ENCODE results near the gene FARP1. TPM values are rescaled to one million over a fixed set of nuclear protein-coding genes. Genes with fewer than 3 reads are reported as not detected.

The FARP1 gene
- total RNA-seq, 4 donors from 2014 or later = 103 to 172 (median 129) TPM

DNA sequence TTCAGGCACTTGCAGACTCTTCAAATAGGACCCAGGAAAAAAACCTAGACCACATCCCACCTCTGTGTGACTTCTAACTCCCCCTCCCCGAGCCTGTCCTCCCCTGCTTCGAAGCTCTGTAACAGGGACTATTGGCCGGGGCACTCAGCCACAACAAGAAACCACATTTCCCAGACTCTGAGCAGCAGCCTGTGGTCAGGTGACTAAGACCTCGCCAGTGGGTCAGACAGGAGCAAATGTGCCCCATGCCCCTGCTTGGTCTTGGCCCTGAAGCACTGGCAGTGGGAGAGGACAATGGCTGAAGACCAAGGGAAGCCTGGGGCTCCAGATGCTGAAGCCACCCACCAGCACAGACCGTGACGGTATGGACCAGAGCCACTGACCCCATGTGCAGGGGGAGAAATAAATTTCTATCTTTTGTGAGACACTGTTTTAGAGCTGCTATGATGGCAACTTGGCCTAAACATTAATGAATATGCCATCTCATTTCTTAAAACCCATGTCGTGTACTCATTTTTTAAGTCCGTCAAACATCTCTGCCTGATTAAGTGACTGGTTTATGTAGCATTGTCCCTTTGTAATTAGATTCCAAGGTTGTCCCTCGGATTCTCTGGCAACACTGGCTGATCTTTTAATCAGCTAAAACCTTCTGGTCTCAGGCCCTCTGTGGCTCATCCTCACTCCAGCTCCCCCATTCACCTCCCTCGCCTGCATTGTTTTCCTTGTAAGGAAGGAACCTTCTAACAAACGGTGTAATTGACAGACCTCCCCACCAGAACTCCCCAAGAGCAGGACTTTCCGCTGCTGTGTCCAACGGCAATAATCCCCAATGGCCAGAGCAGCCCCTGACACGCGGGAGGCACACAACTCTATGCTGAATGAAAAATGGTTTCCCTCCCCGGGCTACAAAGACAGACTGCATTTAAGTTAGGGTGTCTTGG lies 335.6 kb downstream of the FARP1 start:
- DNase-seq = no peak
- Histone ChIP-seq H3K27ac (no peak overlapping the region), H3K9me3 (no peaks in the 10 kb centered on the region), H3K4me3 (replicated peaks in 1 of 3) (no peak overlapping the region), H3K4me1 (peaks cover 35 to 47% of the 10 kb centered on the region in 2 donors), H3K36me3 (peaks cover 10 to 12% of the 10 kb centered on the region in 2 donors), H3K27me3 (no peaks in the 10 kb centered on the region)
- intact Hi-C loops (cut with DNase I) = loop anchor here (10.0 kb wide), 1 partner anchor 176 kb away; no protein-coding TSS in a partner anchor
- WGBS, 2 donors = 78 to 83% methylated on average over 15 of the region's 16 CpGs
- no peak for TF ChIP-seq POLR2A (IDR thresholded peaks at IDR 0.05)
- TF ChIP-seq, protein P1, sequence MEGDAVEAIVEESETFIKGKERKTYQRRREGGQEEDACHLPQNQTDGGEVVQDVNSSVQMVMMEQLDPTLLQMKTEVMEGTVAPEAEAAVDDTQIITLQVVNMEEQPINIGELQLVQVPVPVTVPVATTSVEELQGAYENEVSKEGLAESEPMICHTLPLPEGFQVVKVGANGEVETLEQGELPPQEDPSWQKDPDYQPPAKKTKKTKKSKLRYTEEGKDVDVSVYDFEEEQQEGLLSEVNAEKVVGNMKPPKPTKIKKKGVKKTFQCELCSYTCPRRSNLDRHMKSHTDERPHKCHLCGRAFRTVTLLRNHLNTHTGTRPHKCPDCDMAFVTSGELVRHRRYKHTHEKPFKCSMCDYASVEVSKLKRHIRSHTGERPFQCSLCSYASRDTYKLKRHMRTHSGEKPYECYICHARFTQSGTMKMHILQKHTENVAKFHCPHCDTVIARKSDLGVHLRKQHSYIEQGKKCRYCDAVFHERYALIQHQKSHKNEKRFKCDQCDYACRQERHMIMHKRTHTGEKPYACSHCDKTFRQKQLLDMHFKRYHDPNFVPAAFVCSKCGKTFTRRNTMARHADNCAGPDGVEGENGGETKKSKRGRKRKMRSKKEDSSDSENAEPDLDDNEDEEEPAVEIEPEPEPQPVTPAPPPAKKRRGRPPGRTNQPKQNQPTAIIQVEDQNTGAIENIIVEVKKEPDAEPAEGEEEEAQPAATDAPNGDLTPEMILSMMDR (IDR thresholded peaks at IDR 0.05) = no peak

DNA sequence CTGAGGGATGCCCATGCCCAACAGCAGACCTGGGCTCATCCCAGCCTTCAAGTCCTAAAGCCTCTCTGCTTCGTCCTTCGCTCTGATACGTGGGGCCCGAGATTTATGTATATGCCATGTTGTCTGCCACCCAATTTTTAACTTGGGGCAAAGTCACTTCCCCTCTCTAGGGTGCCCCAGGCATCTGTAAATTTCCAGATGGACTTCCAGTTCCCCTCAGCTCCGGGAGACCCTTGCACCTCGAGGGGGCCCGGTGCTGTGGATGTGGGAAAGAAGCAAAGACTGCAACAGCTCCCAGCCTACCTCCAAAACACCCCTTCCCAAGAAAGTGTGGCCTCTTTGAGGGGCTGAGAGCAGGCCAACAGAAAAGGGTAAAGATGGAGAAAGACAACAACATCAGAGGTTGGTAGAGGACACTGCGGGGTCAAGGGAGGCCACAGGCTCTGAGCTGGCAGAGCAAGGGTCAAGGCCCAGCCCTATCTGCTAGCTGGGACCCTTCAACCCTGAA lies 336.7 kb downstream of the FARP1 start:
- TF ChIP-seq, protein P1 (IDR thresholded peaks at IDR 0.05) = no peak
- TF ChIP-seq POLR2A (IDR thresholded peaks at IDR 0.05) = no peak
- DNase-seq = no peak

DNA sequence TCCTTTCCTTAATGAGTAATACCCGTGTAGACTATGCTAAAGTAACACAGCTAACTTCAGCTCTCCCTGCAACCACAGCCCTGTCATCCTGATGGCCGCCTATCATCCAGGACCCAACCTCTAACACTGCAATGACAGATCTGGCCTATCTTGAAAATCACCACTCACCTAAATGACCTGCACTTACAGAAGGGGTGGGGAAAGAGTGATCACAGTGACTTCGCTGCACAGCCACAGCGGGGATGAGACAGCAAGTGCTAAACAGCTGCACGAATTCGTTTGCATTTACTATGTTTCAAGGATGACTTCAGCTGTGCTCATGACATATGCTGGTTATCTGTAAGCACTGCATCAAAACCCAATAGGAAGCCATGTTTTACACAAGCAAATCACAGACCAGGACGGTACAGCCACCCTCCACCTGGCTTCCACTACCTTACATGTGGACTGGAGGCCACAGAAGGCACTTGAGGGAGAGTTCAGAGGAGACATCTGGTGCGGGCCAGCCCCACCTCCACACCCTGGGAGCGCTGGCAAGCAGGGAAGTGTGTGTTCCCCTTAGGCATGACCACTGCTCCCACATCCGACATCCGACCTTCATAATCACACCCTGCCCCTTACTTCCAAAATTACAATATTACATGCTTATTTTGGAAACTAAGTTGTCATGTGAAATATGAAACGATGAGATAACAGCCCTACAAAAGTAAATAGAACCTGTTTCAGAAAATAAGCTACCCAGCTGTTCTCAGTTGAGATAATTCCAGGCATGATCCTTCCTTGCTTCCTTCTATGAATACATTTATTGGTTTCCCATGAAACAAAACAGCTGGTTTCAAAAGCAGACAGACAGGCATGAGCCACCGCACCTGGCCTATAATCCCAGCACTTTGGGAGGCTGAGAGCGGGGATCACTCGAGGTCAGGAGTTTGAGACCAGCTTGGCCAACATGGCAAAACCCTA lies 338.3 kb downstream of the FARP1 start:
- Histone ChIP-seq H3K4me3 (replicated peaks in 1 of 3) (no peak overlapping the region), H3K4me1 (peaks cover 49 to 64% of the 10 kb centered on the region in 2 donors), H3K27me3 (no peaks in the 10 kb centered on the region), H3K27ac (peak overlapping the region; percentile 93 to 98 (median 96)), H3K36me3 (no peaks in the 10 kb centered on the region), H3K9me3 (no peaks in the 10 kb centered on the region)
- no peak for DNase-seq
- TF ChIP-seq, protein P1 (IDR thresholded peaks at IDR 0.05) = no peak
- no peak for TF ChIP-seq POLR2A (IDR thresholded peaks at IDR 0.05)
- 85 to 89% methylated on average over 15 of the region's 15 CpGs for WGBS, 2 donors
- intact Hi-C loops (cut with DNase I) = no loop called here

More for the DNA sequence above, 336.7 kb downstream of the FARP1 start:
- Histone ChIP-seq H3K27me3 (no peaks in the 10 kb centered on the region), H3K9me3 (no peaks in the 10 kb centered on the region), H3K27ac (peak overlapping the region in 2 of 3 donors; percentile 20 to 98), H3K4me3 (replicated peaks in 1 of 3) (no peak overlapping the region), H3K36me3 (peaks cover 2 to 4% of the 10 kb centered on the region in 2 donors), H3K4me1 (peaks cover 46 to 57% of the 10 kb centered on the region in 2 donors)
- intact Hi-C loops (cut with DNase I) = loop anchor here (10.0 kb wide), 1 partner anchor 175 kb away; no protein-coding TSS in a partner anchor
- WGBS, 2 donors = 88 to 93% methylated on average over 8 of the region's 8 CpGs

DNA sequence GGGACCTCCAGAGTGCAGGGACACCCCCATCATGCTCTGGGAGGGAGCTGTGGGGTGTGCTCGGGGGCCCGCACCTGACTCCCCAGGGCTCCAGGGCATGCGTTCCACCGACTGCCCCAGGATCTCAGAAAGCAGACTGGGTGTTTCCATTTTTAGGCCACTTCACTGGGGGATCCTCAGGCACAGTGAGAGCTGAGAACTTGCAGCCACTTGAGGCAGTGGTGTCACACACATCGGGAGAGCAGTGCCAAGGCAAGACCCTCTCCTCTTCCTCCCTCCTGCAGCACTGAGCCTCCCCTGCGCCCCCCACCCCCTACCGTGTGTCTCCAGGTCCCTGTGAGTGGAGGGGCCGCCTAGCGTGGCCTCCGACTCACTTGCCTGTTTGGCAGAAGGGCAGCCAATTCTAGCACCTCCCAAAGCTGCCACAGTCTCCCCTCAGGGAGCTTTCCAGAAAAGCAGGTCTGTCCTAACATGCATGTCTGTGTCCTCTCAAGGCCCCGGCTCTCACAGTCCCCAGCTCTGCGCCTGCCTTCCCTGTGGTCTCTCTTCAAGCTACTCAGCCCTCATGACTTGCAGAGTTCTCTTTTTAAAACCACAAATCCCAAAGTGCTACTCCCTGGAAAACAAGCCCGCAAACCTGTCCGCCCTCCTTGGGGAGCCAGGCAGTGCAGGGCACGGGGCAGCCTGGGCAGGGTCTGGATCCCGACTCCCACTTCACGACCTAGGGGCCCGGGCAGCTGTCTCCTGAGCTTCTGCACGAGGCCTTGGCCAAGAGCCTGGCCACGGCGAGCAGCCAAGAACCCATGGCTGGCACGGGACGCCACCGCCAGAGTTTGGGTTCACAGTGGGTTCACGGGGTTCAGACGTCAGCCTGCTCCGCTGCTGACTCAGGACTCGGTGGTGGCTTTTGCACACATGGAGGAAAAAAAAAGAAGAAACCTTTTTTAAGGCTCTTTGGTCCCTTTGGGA lies 339.9 kb downstream of the FARP1 start:
- WGBS, 2 donors = 28 to 32% methylated on average over 19 to 25 of the region's 28 CpGs
- peaks cover 40 to 71% of the 10 kb centered on the region in 2 donors for H3K4me1 ChIP-seq
- peak; percentile 91 to 94 for DNase-seq
- no peaks in the 10 kb centered on the region for H3K27me3 ChIP-seq
- H3K27ac ChIP-seq = peak overlapping the region; percentile 93 to 98 (median 96)
- no peak overlapping the region for H3K4me3 ChIP-seq (replicated peaks in 1 of 3)
- intact Hi-C loops (cut with DNase I) = no loop called here
- H3K9me3 ChIP-seq = no peaks in the 10 kb centered on the region
- H3K36me3 ChIP-seq = no peaks in the 10 kb centered on the region
- TF ChIP-seq, protein P1 (IDR thresholded peaks at IDR 0.05) = peak in 2 of 6 experiments; percentile 22 to 26
- TF ChIP-seq POLR2A (IDR thresholded peaks at IDR 0.05) = peak in 1 of 2 donors; percentile 43
